Muscle of arm (tissue), 12 donors: ENCODE measurements around the gene TINCR. TPM values are rescaled to one million over a fixed set of nuclear protein-coding genes. Genes with fewer than 3 reads are reported as not detected.

Source experiments
- DNase-seq: peaks from one replicate; pipeline ENCODE4 v3.0.0-alpha.2; 2013
- polyA plus RNA-seq, 12 donors: library from polyadenylated mRNA; unstranded; fragments of 120-200 nt; gene quantifications; one replicate each; pipeline ENCODE4 v1.2.1, GENCODE V29; 2013; ENCODE audit not compliant: insufficient read length in 12 of 12

Gene TINCR
- polyA plus RNA-seq, 12 donors: 0.22 to 8.7 (median 0.71) TPM; not detected in 2

DNA sequence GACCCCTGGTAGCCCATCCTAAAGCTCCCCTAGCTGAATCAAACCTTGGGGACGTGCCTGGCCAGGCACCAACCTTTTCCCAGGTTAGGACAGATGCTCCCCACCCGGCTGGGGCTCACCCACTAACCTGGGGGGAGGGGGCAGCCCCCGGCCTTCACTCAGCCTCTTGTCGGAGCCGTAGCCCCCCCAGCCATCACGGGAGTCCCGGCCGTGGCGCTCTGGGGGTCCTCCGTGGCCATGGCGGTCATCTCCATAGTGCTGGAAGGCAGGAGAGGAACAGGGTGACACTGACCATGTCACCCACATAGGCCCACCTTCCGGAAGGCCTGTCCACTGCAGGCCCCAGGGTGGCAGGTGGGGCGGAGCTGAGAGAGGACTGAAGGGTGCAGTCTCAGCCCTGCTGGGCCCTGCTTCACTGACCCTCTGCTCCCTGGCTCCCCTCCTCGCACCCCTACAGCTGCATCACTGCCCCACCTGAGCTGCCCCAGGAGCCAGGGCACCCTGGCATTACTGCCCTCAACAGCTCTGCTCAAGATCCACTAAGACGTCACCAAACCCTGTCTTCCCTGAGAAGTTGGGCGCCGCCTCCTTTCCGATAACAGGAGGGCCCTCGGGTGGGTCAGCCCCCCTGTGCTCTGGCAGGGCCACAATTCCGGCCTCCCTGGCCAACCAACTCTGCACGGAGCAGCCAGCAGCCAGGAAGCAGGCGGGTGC, 22.6 kb upstream of the TINCR start:
- DNase-seq: no peak

DNA sequence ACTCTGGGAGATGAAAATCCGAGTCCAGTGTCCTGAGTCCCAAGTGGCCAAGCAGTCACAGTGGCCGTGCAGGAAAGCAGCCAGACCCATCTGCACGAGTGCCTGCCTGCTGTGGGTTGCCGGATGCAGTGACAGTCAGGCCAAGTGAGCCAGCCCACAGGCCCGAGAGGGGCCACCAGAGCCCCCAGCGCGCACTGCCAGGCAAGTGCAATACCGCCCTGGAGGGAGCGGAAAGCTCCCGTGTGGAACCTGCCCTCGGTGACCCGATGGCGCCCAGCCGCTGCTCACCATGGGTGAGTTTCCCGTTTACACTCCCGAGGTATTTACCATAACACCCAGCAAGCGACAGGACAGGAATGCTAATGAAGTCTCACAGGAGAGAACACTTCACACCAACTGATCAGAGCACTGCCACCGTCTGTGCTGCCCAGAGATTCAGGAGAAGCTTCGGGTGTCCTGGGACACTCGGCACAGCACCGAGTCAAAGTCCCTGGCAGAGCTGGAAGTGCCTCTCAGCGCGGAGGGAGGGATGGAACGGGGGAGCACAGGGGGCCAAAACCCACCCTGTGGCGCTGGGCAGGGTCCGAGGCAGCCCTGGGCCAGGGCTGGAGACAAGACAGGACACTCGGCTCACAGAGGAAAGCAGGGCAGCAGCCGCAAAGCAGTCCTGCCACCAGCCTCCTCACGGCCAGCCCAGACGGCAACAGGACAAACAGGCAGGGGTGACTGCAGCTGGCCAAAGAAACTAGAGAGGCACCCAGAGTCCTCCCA, 21.3 kb upstream of the TINCR start:
- no peak for DNase-seq

DNA sequence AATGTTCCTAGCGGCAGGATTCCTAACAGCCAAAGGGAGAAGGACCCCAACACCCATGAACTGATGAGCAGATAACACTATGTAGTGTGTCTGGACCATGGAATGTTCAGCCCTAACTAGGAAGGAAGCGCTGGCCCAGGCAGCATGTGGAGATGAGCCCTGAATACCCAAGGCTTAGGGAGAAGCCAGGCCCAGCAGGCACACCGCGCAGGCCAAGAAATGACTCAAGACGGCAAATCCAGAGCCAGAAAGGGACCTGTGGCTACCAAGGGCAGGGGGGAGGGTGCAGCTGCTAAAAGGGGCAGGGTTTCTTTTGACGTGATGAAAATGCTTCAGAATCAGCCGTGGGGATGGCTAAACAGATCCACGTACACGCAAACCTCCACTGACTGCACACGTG, 20.7 kb upstream of the TINCR start:
- DNase-seq: no peak

DNA sequence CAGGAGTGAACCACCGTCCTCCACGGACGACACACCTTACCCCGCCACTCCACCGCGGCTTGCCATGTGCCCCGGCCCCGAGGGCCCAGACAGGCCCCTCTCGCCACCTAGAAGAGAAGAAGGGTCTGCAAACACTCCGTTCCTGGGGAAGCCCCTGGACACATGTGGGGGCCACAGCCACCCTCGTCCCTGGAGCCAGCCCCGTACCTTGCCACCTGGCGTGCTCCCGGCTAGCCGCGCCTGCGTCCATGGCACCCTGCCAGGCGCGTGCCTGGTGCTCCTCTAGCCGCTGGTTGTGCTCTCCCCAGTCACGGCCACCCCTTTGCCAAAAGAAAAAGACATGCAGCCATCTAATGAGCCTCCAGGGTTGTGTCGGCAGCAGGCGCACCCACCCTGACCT, 19.9 kb upstream of the TINCR start:
- DNase-seq: no peak

DNA sequence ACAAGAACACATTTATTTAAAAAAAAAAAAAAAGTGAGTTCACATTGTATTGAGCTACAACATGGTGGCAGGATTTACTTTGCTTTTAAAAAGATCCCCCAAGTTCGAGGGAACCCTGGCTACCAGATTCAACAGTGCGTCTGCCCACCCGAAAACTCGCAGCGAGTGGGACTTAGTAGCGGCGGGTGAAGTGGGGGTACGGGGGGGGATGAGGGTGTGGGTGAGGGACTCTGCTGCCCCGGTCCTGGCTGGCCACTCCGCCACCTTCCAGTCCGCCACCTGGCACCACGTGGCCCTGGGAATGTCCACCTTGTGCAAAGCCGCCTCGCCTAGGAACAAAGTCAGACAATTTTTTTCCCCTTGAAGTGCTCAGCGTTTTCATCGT, 19.3 kb upstream of the TINCR start:
- DNase-seq: no peak

DNA sequence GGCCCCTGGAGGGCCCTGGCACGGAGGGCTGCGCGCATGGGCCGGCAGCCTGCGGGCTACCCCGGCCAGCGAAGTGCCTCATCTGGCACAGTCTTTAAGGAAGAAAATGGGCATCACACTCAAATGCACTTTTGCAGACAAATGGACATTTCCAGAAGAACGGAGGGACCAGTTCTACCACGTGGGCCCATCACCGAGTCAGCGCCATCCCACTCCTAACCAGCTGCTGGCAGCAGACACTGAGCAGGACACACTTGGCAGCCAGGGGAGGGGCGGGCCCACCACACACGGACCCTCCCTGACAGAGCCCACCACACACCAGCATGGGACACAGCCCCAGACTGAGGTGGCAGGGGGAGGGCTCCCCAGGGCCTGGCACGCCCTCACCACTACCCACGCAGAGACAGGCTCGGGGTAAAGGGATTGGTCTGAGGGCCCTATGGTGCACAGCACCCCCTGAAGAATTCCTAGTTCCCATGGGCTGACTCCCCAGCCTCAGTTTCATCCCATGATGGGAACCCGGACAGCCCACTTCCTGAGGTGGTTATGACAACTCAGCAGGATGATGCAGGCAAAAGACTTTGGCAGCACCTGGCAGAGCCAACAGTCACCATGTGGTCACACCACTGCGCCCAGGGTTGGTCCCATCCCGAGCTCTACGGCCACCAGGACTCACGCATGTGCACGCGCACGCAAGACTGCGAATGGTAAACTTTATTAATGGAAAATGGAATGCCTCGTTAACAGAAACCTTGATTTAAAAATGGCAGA, 18.7 kb upstream of the TINCR start:
- DNase-seq: no peak

DNA sequence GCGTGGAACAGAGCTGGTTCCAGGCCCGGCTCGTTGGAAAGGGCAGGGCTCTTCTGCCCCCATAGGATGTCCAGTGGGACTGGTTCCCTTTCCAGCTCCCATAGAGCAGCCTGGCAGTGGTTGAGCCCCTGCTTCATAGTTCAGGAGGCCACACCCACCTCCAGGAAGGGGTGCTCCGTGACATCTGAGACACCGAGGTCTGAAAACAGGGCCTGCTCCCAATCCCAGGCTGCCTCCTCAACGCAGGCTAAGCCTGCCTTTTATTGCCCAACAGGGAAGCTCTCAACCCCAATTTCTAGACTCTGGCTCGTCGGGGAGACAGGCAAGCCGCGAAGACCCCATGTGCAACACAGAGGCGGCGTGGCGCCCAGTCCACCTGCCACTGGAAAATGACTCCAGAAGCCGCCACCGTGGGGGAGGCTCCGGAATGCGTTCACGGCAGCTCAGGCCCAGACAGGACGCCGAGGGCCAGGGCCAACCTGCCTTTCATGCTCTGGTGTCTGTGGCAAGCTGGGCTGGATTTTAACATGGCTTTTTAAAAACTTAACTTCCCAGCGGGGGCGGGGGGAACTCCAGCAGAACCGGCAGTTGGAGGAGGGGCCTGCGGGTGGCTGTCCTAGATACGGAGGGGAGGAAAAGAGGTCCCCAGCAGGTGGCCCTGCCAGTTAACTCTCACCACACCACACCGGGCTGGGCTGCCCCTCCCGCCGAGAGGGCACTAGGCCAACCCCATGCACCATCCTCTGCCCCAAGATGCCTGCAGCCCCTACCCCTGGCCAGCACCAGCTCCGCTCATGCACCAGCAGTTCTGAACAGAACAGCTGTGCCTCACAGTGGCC, 17.9 kb upstream of the TINCR start:
- DNase-seq: no peak

DNA sequence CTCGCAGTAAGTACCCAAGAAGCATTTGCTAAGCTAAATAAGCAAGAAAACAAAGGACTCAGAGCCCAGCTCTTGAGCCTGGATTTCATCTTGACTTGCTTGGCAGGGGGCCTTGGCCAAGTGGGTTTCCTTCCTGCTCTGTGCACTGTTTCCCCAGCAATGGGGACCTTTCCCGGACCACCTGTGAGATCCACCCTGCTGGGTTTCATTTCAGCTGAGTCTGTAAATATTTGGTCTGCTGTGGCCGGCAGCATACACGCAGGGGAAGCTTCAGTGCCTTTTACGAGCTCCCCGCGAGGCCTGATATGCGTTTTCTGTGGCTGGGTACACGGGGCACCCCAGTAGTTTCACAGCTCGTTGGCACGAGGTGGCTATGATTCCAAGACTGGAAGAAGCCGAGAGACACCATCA, 12.4 kb upstream of the TINCR start:
- no peak for DNase-seq

DNA sequence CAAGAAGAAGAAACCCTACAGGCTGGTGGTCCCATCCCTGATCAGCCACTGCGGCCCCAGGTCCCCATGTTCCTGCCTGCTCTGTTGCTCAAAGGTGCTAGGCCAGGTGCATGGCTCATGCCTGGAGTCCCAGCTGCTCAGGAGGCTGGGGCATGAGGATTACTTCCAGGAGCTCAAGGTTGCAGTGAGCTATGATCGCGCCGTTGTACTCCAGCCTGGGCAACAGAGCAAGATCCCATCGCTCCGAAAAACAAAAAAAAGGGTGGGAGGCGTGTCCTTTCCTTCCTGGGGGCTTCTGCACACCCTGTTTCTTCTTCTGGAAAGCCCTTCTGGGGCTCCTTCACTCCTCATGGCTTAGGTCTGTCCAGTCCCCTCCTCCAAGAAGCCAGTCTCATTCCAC, 11.9 kb upstream of the TINCR start:
- no peak for DNase-seq

DNA sequence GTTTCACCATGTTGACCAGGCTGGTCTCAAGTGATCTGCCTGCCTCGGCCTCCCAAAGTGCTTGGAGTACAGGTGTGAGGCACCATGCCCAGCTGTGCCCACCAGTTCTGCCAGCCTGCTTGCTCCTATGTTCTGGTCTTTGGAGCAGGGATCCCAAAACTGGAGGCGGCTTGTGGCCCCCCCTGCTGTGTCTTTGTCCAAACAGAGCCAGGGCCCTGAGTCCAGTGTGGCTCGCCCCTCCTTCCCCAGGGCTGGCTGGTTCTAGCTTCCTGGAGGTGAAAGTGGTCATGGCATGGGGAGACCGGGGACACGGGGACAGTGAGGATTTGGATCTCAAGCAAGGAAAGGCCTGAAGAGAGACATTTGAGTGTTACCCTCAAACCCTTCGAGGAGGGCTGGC, 11.5 kb upstream of the TINCR start:
- DNase-seq: no peak

DNA sequence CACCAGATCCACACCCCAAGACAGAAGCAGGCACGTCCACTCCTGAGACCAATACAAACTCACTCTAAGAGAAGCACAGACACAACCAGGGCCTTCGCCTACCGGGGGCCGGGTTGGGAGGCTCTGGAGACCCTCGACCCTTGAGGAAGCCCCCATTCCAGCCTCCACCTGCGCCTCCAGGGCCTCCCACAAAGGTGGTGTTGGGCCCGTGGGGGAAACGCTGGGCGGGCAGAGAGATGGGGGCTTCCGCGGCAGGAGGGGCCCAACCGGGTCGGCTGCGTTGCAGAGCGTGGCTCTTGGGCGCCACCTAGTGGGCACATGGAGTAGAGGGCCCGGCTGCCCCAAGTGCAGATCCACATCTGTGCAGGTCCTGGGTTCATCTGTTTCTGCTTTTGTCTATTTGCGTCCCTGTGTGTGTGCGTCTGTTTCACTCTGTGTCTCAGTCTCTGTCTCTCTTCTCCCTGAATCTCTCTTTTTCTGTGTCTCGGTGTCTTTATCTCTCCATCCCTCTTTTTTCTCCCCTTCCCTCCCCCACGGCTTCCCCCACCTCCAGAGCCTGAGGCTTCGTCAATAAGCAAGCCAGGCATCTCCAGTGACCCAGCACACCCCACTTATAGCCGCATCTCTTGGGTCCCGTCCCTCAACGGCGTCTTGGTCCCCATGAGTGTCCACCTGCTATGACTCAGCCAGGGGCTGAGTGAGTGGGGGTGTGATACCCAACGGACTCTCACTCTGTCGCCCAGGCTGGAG, 10.5 kb upstream of the TINCR start:
- peak; percentile 75 for DNase-seq

DNA sequence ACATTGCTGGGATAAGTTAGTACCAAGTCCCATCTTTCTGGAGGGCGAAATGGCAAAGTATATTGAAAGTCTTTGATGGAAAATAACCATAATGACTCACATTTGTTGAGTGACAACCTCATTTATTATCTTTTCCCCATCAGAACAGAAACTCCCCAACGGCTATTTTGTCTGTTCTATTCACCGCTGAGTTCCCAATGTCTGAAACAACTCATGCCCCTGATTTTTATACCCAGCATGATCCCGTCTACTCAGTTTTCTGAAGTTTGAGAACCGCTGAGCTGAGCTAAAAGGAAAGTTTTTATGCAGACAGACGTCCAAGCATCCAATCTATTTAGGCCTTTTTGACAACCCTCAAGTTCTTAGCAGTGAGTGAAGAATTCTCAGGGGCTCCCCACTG, 7.8 kb upstream of the TINCR start:
- DNase-seq: no peak

DNA sequence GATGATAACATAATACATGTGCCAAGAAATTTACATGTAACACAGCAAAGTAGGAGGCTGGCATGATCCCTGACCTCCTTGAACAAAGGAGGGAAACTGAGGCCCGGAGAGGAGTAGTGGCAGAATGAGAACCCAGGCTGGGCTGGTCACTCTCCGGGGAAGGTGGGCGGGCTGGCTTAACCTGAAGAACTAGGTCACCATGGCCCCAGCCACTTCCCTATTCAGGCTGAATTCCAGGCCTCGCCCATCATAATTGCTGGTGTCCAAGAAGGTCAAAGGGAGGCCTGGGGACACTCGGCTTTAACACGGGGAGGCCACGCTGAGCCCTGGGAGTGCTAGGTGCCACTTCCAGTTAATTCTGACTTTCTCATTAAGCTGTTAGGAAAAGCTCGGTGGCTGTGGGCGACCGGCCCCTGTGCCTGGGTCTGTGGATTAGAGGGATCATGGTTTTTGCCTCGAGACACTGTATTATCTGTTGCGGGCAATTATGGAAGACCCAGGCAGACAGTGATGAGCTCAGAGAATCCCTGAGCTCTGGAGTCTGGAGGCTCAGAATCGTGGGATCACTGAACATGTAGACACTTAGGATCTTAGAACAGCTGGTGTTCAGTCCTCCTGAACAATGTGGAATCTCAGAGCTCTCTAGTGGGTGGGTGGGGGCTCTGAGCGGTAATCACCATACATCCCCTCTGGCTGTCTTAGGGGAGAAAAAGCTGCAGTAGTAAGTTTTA, 5.0 kb upstream of the TINCR start:
- DNase-seq: no peak

DNA sequence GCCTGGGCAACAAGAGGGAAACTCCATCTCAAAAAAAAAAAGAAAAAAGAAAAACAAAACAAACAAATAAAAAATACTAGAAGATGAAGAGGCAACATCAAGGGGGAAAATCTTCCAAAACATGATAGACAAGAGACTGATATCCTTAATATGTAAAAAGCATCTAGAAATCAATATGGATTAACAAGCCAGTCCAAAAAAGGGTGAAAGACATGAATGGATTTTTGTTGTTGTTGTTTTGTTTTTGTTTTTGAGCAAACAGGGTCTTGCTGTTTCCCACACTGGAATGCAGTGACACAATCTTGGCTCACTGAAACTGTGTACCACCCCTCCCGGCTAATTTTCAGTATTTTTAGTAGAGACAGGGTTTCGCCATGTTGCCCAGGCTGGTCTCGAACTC, 4.0 kb upstream of the TINCR start:
- DNase-seq: no peak

DNA sequence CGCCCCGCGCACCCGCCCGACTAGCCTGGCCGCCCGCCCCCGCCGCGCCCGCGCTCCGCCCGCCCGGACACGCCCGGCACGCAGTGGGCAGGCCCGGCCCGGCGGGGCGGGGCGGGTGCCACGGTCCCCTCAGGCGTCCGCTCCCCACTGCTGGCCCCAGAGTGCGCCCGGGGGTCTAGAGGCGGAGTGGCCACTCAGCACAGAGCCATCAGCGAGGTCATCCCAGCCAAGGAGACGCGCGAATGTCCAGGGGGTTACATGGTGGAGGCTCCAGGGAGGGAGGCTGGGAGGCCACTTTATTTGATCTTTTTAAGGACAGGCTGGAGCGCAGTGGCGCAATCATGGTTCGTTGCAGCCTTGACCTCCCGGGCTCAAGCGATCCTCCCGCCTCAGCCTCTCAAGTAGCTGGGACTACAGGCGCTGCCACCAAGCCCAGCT, 236 bp upstream of the TINCR start:
- no peak for DNase-seq

DNA sequence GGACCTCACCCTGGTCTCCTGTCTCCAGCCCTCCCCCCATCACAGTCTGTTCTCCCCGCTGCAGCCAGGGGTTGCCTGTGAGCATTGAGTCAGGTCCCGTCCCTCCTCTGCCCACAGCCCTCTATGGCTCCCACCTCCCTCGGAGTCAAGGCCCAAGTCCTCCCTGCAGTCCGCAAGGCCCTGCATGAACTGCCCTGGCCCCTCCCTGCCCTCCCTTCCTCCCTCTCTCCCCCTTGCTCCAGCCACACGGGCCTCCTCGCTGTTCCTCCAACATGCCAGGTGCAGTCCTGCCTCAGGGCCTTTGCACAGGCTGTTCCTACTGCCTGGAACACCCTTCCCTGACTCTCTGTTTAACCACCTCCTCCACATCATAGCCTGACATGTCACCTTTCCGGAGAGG, 2.8 kb downstream of the TINCR start:
- no peak for DNase-seq

DNA sequence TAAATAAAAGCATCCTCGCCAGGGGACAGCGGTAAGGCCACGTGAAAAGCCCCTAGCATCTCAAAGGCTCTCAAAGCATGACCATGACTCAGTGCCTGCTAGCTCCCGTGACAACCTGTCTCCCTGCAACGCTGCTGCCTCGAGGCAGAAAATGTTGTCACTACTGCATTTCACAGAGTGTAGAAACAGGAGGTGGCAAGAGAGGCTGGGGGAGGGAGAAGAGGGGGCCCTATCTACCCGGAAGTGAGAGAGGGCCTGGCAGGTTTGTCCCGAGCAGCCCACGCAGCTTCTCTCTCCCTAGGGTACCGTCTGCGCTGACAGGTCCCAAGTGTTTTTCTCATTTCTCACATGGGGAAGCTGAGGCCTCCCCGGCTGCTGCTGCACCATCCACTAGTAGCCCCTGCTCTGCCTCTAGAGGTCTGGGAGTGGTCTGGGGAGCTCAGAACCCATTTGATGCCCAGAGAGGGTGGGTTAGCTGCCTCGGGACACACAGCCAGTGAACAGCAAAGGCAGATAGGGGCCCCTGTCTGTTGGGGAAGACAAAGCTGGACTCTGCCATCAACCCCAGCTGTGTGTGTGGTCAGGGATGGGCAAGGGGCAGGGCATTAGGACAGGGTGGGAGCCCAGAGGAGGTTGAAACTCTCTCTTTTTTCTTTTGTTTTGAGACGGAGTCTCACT, 3.7 kb downstream of the TINCR start:
- DNase-seq: no peak

DNA sequence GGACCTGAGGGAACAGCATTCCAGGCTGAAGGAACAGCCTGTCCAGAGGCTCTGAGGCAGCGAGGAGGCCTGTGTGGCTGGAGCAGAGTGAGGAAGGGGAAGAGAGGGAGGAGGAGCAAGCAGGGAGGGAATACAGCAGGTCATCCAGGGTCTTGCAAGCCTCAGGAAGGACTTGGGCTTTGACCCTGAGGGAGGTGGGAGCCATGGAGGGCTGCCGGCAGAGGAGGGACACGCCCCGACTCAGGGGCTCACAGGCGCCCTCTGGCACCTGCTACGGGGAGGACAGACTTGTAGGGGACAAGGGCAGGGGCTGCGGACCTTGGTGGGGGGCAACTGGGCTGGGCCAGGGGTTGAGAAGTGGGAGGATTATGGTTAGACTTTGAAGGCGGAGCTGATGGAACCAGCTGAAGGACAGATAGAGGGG, 4.7 kb downstream of the TINCR start:
- no peak for DNase-seq

DNA sequence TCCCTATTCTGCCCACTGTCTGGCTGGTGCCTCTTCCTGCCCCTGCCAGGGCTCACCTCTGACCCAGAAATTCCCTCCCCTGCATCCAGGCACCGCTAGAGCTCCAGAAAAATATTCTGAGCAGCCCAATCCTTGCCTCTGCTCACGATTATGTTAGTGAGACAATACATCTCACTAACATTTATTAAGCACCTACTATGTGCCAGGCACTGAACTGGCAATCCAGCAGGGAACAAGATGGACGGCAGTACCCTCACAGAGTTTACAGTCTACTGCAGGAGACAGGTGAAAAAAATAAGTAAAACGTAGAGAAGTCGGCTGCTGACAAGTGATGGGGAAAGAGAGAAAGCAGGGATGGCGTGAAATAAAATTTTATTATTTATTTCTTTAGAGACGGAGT, 5.5 kb downstream of the TINCR start:
- no peak for DNase-seq

DNA sequence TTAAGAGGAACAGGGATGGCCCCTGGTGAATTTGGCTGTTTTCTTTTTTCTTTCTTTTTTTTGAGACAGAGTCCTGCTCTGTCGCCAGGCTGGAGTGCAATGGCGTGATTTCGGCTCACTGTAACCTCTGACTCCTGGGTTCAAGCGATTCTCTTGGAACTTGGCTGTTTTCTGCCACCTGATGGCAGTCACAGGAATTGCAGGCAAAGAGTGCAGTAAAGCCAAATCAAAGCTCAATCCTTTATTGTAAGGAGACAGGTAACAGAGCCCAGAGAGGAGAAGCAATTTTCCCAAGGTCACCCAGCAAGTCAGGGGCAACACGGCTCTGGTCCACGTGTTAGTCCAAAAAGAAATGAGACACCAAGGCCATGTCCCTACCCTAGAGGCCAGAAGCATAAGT, 6.2 kb downstream of the TINCR start:
- no peak for DNase-seq
